Non-pigmented ciliary epithelial cell (primary cell): Measurements from ENCODE around the gene AVPI1.

Experiments used
- DNase-seq: peaks from one replicate; pipeline ENCODE4 v3.0.0-alpha.2; 2010; ENCODE audit warnings: low read depth

AVPI1 gene

GRCh38 chr10:97686962-97687784, at the start of gene AVPI1:
TSS of gene AVPI1 (minus strand) at chr10:97687241. CDS start at chr10:97679905, 7,336 bp downstream.
- DNase-seq: peak; percentile 81

GRCh38 chr10:97736403-97736901, 49.4 kb upstream of the AVPI1 start:
- no peak for DNase-seq

GRCh38 chr10:97734021-97734420, 47.0 kb upstream of the AVPI1 start:
- DNase-seq: no peak

- DNase-seq: no peak
Measured at GRCh38 chr10:97733256-97733655, 46.2 kb upstream of the AVPI1 start.

GRCh38 chr10:97732052-97732359, 45.0 kb upstream of the AVPI1 start:
- no peak for DNase-seq

- peak; percentile 31 for DNase-seq
Measured at GRCh38 chr10:97731346-97732051, 44.5 kb upstream of the AVPI1 start.

GRCh38 chr10:97729014-97729413, 42.0 kb upstream of the AVPI1 start:
- DNase-seq: no peak

GRCh38 chr10:97726636-97727178, 39.7 kb upstream of the AVPI1 start:
- peak; percentile 13 for DNase-seq

- DNase-seq: no peak
Measured at GRCh38 chr10:97724341-97724941, 37.4 kb upstream of the AVPI1 start.

- no peak for DNase-seq
Measured at GRCh38 chr10:97723001-97723400, 36.0 kb upstream of the AVPI1 start.

GRCh38 chr10:97721871-97722780, 35.1 kb upstream of the AVPI1 start:
- DNase-seq: no peak

- DNase-seq: no peak
Measured at GRCh38 chr10:97719602-97720001, 32.6 kb upstream of the AVPI1 start.

- DNase-seq: no peak
Measured at GRCh38 chr10:97718659-97719142, 31.7 kb upstream of the AVPI1 start.

GRCh38 chr10:97718178-97718577, 31.1 kb upstream of the AVPI1 start:
- no peak for DNase-seq

- no peak for DNase-seq
Measured at GRCh38 chr10:97717627-97718026, 30.6 kb upstream of the AVPI1 start.

- DNase-seq: no peak
Measured at GRCh38 chr10:97715259-97715874, 28.3 kb upstream of the AVPI1 start.

GRCh38 chr10:97714401-97715258, 27.6 kb upstream of the AVPI1 start:
- DNase-seq: no peak

- DNase-seq: no peak
Measured at GRCh38 chr10:97713826-97714400, 26.9 kb upstream of the AVPI1 start.

- no peak for DNase-seq
Measured at GRCh38 chr10:97713339-97713825, 26.3 kb upstream of the AVPI1 start, which contains the start of gene MARVELD1. TSS of gene MARVELD1 (plus strand) at chr10:97713730. CDS start at chr10:97713877, 147 bp downstream.
